GM20000 (cell line): ENCODE data around the gene NAA16.

Source experiments
- DNase-seq: peaks from one replicate; pipeline ENCODE4 v3.0.0; 2012; ENCODE audit warnings: low spot score
- TF ChIP-seq, protein P1 (sequence below): IDR thresholded peaks from 2 replicates; pipeline ENCODE4 v1.5.1; 2012; ENCODE audit warnings: mild to moderate bottlenecking, control low read depth; ENCODE audit errors: extremely low read depth, missing control alignments

NAA16 gene

DNA sequence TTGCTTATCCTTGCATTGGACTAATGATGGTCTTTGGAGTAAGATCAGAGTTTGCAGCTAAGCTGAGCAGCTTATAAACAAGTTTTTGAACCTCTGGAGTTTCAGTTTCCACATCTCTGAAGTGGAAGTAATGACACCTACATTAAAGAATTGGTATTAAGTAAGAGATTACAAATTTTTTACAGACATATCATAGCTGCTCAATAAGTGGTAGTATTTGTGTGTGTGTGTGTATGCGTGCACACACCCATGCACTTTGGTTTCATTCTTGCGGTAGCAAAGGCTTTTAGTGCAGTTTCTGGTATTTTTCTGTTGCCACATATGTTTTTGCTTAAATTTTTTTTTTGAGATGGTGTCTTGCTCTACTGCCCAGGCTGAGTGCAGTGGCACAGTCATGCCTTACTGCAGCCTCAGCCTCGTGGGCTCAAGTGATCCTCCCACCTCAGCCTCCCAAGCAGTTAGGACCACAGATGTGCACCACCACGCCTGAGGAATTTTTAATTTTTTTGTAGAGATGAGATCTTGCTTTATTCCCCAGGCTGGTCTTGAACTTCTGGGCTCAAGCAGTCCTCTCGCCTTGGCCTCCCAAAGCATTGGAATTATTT is 4.5 kb downstream of the NAA16 start:
- DNase-seq, result no peak
- TF ChIP-seq, protein P1, sequence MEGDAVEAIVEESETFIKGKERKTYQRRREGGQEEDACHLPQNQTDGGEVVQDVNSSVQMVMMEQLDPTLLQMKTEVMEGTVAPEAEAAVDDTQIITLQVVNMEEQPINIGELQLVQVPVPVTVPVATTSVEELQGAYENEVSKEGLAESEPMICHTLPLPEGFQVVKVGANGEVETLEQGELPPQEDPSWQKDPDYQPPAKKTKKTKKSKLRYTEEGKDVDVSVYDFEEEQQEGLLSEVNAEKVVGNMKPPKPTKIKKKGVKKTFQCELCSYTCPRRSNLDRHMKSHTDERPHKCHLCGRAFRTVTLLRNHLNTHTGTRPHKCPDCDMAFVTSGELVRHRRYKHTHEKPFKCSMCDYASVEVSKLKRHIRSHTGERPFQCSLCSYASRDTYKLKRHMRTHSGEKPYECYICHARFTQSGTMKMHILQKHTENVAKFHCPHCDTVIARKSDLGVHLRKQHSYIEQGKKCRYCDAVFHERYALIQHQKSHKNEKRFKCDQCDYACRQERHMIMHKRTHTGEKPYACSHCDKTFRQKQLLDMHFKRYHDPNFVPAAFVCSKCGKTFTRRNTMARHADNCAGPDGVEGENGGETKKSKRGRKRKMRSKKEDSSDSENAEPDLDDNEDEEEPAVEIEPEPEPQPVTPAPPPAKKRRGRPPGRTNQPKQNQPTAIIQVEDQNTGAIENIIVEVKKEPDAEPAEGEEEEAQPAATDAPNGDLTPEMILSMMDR, result no peak

DNA sequence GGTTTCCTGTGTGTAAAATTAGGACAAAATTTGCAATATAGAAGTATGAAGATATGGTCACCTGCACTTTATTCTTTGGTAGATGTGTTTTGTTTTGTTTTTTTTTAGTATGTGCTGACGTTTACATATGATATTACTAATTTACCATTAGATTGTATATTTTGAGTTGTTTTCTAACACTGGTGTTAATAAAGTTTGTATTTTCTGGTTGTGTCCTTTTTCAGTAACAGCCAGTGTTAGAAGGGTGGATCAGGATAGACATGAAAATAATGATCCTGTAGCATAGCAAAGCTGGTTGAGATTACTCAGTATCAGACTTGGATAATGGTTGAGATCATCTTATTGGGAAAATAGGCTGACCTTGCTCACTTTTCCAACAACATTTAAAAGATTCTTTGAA is 6.2 kb downstream of the NAA16 start:
- TF ChIP-seq, protein P1, result no peak
- DNase-seq, result no peak

DNA sequence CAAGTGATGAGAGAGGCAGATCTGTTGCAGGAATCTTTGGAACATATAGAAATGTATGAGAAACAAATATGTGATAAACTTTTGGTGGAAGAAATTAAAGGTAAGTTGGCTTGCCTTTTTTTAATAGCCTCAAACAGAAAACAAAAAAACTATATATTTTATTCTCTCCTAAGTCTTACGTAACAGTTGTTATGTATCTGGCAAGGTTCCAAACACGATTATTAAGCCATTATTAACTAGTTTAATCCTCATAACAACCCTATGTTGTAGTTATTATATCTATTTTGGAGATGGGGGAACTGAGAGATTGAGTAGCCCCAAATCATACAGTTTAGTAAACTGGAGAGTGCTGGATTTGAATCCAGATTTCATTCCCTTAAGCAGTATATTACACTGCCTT is 14.7 kb downstream of the NAA16 start:
- TF ChIP-seq, protein P1, result no peak
- no peak for DNase-seq

DNA sequence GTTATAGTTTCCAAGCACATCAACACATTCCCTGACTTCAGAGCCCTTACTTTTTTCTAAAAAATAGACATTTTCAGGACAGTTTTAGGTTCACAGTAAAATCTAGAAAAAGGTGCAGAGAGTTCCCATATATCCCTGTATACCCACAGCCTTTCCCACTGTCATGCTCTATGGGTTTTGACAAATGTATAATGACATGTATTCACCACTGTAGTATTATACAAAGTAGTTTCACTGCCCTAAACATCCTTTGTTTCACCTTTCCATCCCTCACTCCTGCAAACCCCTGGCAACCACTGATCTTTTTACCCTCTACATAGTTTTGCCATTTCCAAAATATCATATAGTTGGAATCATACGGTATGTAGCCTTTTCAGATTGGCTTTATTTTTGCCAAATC is 15.6 kb downstream of the NAA16 start:
- DNase-seq, result no peak
- TF ChIP-seq, protein P1, result no peak

DNA sequence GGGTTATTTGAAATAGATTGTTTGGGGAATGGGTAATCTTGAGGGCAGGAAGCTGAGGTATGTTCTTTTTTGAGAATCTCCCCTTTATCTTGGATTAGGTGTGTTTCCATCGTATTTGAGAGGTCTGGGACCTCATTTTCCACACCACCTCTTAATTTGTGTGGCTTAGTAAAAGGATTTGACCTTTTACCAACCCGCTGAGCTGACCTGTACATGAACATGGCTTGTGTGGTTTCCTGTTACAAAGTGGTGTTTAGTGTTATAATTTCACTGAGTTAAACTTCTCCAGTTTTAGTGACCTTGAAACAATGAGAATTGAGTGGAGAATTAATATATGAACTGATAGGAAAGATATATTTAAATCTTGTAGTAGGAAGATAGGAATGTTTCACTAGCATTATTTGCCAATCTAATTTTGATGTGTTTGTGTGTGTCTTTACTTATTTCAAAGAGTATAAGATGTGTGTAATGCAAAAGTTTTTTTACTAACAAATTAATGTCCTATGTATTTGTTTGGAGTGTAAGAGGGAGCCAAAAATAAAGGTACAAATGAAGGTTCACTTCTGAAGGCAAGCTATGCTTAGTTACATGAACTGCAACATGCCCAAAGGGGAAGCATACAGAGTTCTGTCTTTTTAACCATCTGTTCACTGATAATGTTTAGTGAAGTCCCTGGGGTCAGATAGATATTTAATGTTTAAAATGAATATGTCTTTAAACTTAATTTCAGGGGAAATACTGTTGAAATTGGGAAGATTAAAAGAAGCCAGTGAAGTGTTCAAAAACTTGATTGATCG is 17.1 kb downstream of the NAA16 start:
- no peak for DNase-seq
- TF ChIP-seq, protein P1, result no peak

DNA sequence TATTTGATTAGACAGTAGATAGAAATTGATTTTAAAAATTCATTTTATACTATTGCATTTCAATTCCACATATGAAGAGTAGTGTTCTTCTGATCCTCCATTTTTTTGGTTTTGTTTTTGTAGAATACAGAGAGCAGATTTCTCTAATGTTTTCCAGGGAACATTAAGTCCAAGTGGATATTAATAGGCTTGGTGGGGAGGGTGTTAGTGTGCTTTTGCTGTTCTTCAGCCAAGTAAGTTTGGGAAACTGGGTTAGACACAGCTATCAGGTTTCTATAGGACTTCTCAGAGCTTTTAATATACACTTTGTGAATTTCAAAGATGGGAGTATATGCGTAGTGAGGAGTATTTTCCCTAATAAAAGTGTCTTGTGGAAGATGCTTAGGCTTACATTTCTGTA is 21.8 kb downstream of the NAA16 start:
- no peak for DNase-seq
- TF ChIP-seq, protein P1, result no peak

DNA sequence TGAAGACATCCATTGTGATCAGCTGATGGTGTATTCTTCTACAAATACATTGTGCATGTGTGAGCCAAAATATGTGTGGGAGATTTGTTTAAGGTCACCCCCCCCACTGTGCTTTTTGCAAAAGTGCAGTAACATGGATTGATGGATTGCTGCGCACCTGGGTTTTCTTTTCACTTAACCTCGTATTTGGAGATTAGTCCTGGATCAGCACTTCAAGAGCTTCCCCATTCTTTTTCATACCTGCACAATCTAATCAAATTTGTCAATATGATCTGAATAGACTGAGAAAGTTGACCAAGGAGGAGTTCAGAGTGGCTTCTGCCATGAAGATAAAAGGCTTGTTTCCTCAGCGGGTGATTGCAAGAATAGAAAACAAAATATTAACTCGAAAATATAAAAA is 23.7 kb downstream of the NAA16 start:
- DNase-seq, result no peak
- TF ChIP-seq, protein P1, result no peak
